Mesendoderm (in vitro differentiated cells): ENCODE data around the gene TTLL12.

Experiments
- DNase-seq: peaks from one replicate; pipeline ENCODE4 v3.0.0; 2013
- H2AK5ac ChIP-seq: 2 replicates; pipeline ENCODE4 v1.6.1; 2013; ENCODE audit warnings: low read length, inconsistent platforms
- H2BK120ac ChIP-seq: 2 replicates; pipeline ENCODE4 v1.6.1; 2013; ENCODE audit warnings: low read depth, mild to moderate bottlenecking, low read length, moderate library complexity, mixed read lengths
- H2BK15ac ChIP-seq: replicated peaks from 2 replicates; pipeline ENCODE4 v1.6.1; 2013; ENCODE audit warnings: low read depth, mild to moderate bottlenecking, moderate library complexity
- H2BK5ac ChIP-seq: 2 replicates; pipeline ENCODE4 v1.6.1; 2013; ENCODE audit warnings: low read length, inconsistent platforms
- H3K18ac ChIP-seq: 2 replicates; pipeline ENCODE4 v1.6.1; 2013; ENCODE audit warnings: mild to moderate bottlenecking, low read length, mixed read lengths
- H3K23ac ChIP-seq: one replicate; pipeline ENCODE4 v1.6.1; 2013; ENCODE audit warnings: low read length
- H3K27ac ChIP-seq: 2 replicates; pipeline ENCODE4 v1.5.1; 2013; ENCODE audit warnings: low read depth, mild to moderate bottlenecking, inconsistent platforms, low read length, moderate library complexity
- H3K27me3 ChIP-seq: 2 replicates; pipeline ENCODE4 v1.6.1; 2013; ENCODE audit warnings: low read length, control low read depth, mild to moderate bottlenecking, inconsistent platforms; ENCODE audit not compliant: insufficient read depth, poor library complexity
- H3K36me3 ChIP-seq: 2 replicates; pipeline ENCODE4 v1.6.1; 2013; ENCODE audit warnings: low read length, inconsistent platforms; ENCODE audit not compliant: control insufficient read depth, insufficient read depth
- H3K4ac ChIP-seq: one replicate; pipeline ENCODE4 v1.6.1; 2013; ENCODE audit warnings: low read depth, mild to moderate bottlenecking, low read length, moderate library complexity
- H3K4me1 ChIP-seq: 2 replicates; pipeline ENCODE4 v1.6.1; 2013; ENCODE audit warnings: low read depth, low read length, inconsistent platforms; ENCODE audit not compliant: control insufficient read depth
- H3K4me2 ChIP-seq: 2 replicates; pipeline ENCODE4 v1.6.1; 2013; ENCODE audit warnings: low read length
- H3K4me3 ChIP-seq: 2 replicates; pipeline ENCODE4 v1.5.1; 2013; ENCODE audit warnings: mild to moderate bottlenecking, low read length
- H3K56ac ChIP-seq: one replicate; pipeline ENCODE4 v1.6.1; 2013; ENCODE audit warnings: low read length
- H3K79me1 ChIP-seq: 2 replicates; pipeline ENCODE4 v1.6.1; 2013; ENCODE audit warnings: low read length, inconsistent platforms
- H3K79me2 ChIP-seq: 2 replicates; pipeline ENCODE4 v1.6.1; 2013; ENCODE audit warnings: mild to moderate bottlenecking, low read length; ENCODE audit not compliant: control insufficient read depth, insufficient read depth
- H3K9ac ChIP-seq: 2 replicates; pipeline ENCODE4 v1.6.1; 2013; ENCODE audit warnings: low read length, inconsistent platforms
- H4K5ac ChIP-seq: one replicate; pipeline ENCODE4 v1.6.1; 2013; ENCODE audit warnings: low read length
- H4K8ac ChIP-seq: one replicate; pipeline ENCODE4 v1.6.1; 2013; ENCODE audit warnings: low read depth, mild to moderate bottlenecking, control low read depth, low read length, moderate library complexity
- WGBS: extraction: QIAGEN DNeasy Blood & Tissue Kit; methylation state at CpG from one replicate; pipeline ENCODE4 v1.1.7; 2013; ENCODE audit warnings: low lambda C conversion rate, missing lambda C conversion rate; ENCODE audit not compliant: insufficient coverage; ENCODE audit errors: extremely low coverage; 5-methylcytosine and 5-hydroxymethylcytosine counted together

The TTLL12 gene

DNA sequence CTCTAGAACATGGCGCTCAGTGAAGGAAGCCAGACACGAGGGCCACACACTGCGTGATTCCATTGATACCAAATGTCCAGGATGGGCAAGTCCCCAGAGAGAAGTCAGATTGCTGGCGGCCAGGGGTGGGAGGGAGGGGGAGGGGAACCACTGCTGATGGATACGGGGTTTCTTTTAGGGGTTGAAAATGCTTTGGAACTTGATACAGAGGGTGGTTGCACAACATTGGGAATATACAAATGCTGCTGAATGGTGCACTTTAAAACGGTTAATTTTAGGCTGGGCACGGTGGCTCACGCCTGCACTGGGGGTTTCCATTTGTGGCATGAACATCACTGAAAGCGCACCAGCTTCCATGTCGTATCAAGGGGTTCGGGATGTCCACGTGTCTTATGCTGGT is 30.5 kb downstream of the TTLL12 start:
- Histone ChIP-seq H3K27me3 (no peaks in the 10 kb centered on the region), H3K4ac (no peak overlapping the region), H3K4me2 (no peak overlapping the region), H3K9ac (no peak overlapping the region), H3K36me3 (no peaks in the 10 kb centered on the region), H2BK15ac (no peak overlapping the region), H4K5ac (no peak overlapping the region), H3K27ac (no peak overlapping the region), H3K18ac (no peak overlapping the region), H4K8ac (no peak overlapping the region), H3K79me1 (no peaks in the 10 kb centered on the region), H3K4me3 (no peak overlapping the region), H3K56ac (no peak overlapping the region), H2BK5ac (no peak overlapping the region), H3K79me2 (no peaks in the 10 kb centered on the region), H2AK5ac (no peak overlapping the region), H3K23ac (no peak overlapping the region), H2BK120ac (no peak overlapping the region), H3K4me1 (no peaks in the 10 kb centered on the region)
- DNase-seq = no peak
- WGBS = no CpG with 5 or more reads among the region's 12 CpGs

DNA sequence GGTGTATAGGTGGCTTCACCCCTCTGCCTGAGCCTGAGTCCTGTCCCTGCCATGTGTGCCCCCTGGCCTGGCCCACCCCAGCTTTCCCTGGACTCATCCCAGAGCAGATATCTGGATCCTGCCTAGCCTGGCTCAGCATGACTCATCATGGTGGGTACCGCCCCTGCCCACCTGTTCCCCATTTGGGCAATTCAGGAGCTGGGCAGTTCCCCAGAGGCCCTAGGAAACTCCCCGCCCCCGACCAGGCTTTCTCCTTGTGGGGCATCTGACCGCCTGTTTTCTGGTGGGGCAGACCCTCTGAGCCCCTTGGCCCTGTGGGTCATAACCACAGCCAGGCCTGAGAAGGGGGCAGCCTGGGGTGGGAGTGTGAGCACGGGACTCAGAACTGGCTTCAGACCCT is 31.1 kb downstream of the TTLL12 start:
- Histone ChIP-seq H3K27me3 (no peaks in the 10 kb centered on the region), H3K9ac (no peak overlapping the region), H3K4ac (no peak overlapping the region), H4K5ac (no peak overlapping the region), H3K4me2 (no peak overlapping the region), H3K56ac (no peak overlapping the region), H3K18ac (no peak overlapping the region), H3K4me3 (no peak overlapping the region), H3K27ac (no peak overlapping the region), H4K8ac (no peak overlapping the region), H3K79me1 (no peaks in the 10 kb centered on the region), H2AK5ac (no peak overlapping the region), H3K4me1 (no peaks in the 10 kb centered on the region), H3K79me2 (no peaks in the 10 kb centered on the region), H2BK5ac (no peak overlapping the region), H2BK15ac (no peak overlapping the region), H3K36me3 (no peaks in the 10 kb centered on the region), H2BK120ac (no peak overlapping the region), H3K23ac (no peak overlapping the region)
- WGBS = no CpG with 5 or more reads among the region's 5 CpGs
- DNase-seq = no peak

GRCh38 chr22:43154887-43155536 is 31.9 kb downstream of the TTLL12 start:
- H3K4me2 ChIP-seq = no peak overlapping the region
- no peak overlapping the region for H3K4ac ChIP-seq
- H2BK120ac ChIP-seq = no peak overlapping the region
- no peak overlapping the region for H3K27ac ChIP-seq
- no peak overlapping the region for H2AK5ac ChIP-seq
- no peak for DNase-seq
- no CpG with 5 or more reads among the region's 27 CpGs for WGBS
- no peaks in the 10 kb centered on the region for H3K27me3 ChIP-seq
- H3K36me3 ChIP-seq = no peaks in the 10 kb centered on the region
- no peaks in the 10 kb centered on the region for H3K4me1 ChIP-seq
- H4K8ac ChIP-seq = no peak overlapping the region
- no peak overlapping the region for H3K4me3 ChIP-seq
- no peak overlapping the region for H2BK5ac ChIP-seq
- no peak overlapping the region for H4K5ac ChIP-seq
- H3K79me2 ChIP-seq = no peaks in the 10 kb centered on the region
- H3K79me1 ChIP-seq = no peaks in the 10 kb centered on the region
- no peak overlapping the region for H3K18ac ChIP-seq
- no peak overlapping the region for H3K56ac ChIP-seq
- H2BK15ac ChIP-seq = no peak overlapping the region
- H3K9ac ChIP-seq = no peak overlapping the region
- no peak overlapping the region for H3K23ac ChIP-seq

DNA sequence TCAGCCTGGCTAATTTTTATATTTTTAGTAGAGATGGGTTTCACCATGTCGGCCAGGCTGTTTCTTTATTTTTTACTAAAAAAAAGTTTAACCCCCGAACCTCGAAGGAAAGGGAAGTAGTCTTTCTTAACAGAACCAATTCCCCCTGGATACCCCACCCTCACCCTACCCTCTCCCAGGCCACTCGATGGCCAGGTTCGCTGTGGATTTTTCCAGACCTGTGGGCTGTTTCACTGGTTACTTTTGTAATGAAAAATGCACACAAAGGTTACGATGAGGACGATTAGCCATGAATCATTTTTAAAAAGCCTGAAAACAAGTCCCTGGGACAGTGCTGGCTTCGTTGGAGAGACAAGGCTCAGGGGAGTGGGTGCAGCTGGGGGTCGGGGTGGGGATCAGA is 33.0 kb downstream of the TTLL12 start:
- DNase-seq = no peak
- no peaks in the 10 kb centered on the region for H3K36me3 ChIP-seq
- H2BK5ac ChIP-seq = no peak overlapping the region
- H3K4ac ChIP-seq = no peak overlapping the region
- H3K79me1 ChIP-seq = no peaks in the 10 kb centered on the region
- H2AK5ac ChIP-seq = no peak overlapping the region
- no peak overlapping the region for H4K8ac ChIP-seq
- no peak overlapping the region for H3K56ac ChIP-seq
- H3K4me2 ChIP-seq = no peak overlapping the region
- H2BK120ac ChIP-seq = no peak overlapping the region
- H3K23ac ChIP-seq = no peak overlapping the region
- H3K4me3 ChIP-seq = no peak overlapping the region
- no peaks in the 10 kb centered on the region for H3K4me1 ChIP-seq
- H4K5ac ChIP-seq = no peak overlapping the region
- WGBS = no CpG with 5 or more reads among the region's 9 CpGs
- no peaks in the 10 kb centered on the region for H3K27me3 ChIP-seq
- no peak overlapping the region for H3K18ac ChIP-seq
- no peak overlapping the region for H3K9ac ChIP-seq
- no peak overlapping the region for H2BK15ac ChIP-seq
- H3K79me2 ChIP-seq = no peaks in the 10 kb centered on the region
- H3K27ac ChIP-seq = no peak overlapping the region

GRCh38 chr22:43152357-43153071 is 34.4 kb downstream of the TTLL12 start:
- H2BK15ac ChIP-seq = no peak overlapping the region
- no peak overlapping the region for H4K8ac ChIP-seq
- no peak overlapping the region for H3K4me3 ChIP-seq
- peak; percentile 11 for DNase-seq
- no peak overlapping the region for H3K18ac ChIP-seq
- H3K4ac ChIP-seq = no peak overlapping the region
- H3K23ac ChIP-seq = no peak overlapping the region
- H4K5ac ChIP-seq = no peak overlapping the region
- no peak overlapping the region for H2BK5ac ChIP-seq
- no peak overlapping the region for H2BK120ac ChIP-seq
- no CpG with 5 or more reads among the region's 22 CpGs for WGBS
- no peak overlapping the region for H3K27ac ChIP-seq
- H3K36me3 ChIP-seq = no peaks in the 10 kb centered on the region
- H3K27me3 ChIP-seq = no peaks in the 10 kb centered on the region
- H3K79me1 ChIP-seq = no peaks in the 10 kb centered on the region
- H3K4me2 ChIP-seq = peak overlapping the region; percentile 45
- H3K9ac ChIP-seq = peak overlapping the region; percentile 56
- H3K4me1 ChIP-seq = no peaks in the 10 kb centered on the region
- H3K56ac ChIP-seq = peak overlapping the region; percentile 90
- no peaks in the 10 kb centered on the region for H3K79me2 ChIP-seq
- H2AK5ac ChIP-seq = peak overlapping the region; percentile 24

- Histone ChIP-seq H2BK120ac (no peak overlapping the region), H3K18ac (no peak overlapping the region), H4K5ac (no peak overlapping the region), H2AK5ac (peak overlapping the region; percentile 24), H4K8ac (no peak overlapping the region), H3K79me2 (no peaks in the 10 kb centered on the region), H3K9ac (peak overlapping the region; percentile 56), H2BK5ac (no peak overlapping the region), H3K36me3 (no peaks in the 10 kb centered on the region), H2BK15ac (no peak overlapping the region), H3K4me2 (peak overlapping the region; percentile 70), H3K4ac (no peak overlapping the region), H3K4me3 (no peak overlapping the region), H3K56ac (peak overlapping the region; percentile 90), H3K79me1 (no peaks in the 10 kb centered on the region), H3K27ac (no peak overlapping the region), H3K4me1 (no peaks in the 10 kb centered on the region), H3K27me3 (no peaks in the 10 kb centered on the region), H3K23ac (no peak overlapping the region)
- WGBS = no CpG with 5 or more reads among the region's 18 CpGs
- peak; percentile 19 for DNase-seq
Observed at GRCh38 chr22:43152003-43152356, 35.0 kb downstream of the TTLL12 start.
